ENCODE results near the gene ENOX2. TPM values are rescaled to one million over a fixed set of nuclear protein-coding genes. Genes with fewer than 3 reads are reported as not detected.

The ENOX2 gene
- total and polyA plus RNA-seq, 2 experiments from 2014 or later, result 16.0 to 34.0 TPM

DNA sequence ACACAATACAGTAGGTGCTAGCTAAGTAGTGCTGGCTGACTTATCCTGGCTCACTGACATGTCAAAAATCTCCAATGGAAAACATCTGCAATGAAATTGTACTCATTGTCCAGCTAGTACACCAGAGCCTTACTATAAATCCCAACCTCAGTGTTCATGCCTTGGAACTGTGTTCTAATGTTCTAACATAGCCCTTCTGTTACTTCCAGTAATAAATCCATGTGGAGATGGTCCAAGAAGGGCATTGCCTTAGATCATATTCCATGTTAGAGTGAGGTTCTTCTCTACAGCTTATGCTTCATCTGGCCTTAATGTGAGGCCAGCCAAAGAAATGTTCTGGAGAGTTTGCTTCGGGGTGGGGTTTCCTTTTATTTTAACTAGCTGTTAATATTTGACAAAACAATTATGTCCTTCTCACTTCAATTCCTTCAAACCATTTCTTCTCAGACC lies 25.1 kb downstream of the ENOX2 start:
- Histone ChIP-seq H3K4me3 (no peak overlapping the region), H3K27me3 (no peaks in the 10 kb centered on the region), H3K9me3 (ENCODE audit: low read depth) (no peaks in the 10 kb centered on the region), H3K4me1 (ENCODE audit: low read depth) (peaks cover 25% of the 10 kb centered on the region), H3K36me3 (no peaks in the 10 kb centered on the region), H3K27ac (no peak overlapping the region)
- TF ChIP-seq, protein P1, sequence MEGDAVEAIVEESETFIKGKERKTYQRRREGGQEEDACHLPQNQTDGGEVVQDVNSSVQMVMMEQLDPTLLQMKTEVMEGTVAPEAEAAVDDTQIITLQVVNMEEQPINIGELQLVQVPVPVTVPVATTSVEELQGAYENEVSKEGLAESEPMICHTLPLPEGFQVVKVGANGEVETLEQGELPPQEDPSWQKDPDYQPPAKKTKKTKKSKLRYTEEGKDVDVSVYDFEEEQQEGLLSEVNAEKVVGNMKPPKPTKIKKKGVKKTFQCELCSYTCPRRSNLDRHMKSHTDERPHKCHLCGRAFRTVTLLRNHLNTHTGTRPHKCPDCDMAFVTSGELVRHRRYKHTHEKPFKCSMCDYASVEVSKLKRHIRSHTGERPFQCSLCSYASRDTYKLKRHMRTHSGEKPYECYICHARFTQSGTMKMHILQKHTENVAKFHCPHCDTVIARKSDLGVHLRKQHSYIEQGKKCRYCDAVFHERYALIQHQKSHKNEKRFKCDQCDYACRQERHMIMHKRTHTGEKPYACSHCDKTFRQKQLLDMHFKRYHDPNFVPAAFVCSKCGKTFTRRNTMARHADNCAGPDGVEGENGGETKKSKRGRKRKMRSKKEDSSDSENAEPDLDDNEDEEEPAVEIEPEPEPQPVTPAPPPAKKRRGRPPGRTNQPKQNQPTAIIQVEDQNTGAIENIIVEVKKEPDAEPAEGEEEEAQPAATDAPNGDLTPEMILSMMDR (IDR thresholded peaks at IDR 0.05; ENCODE audit: low read depth, low read length), result no peak
- no peak for DNase-seq (ENCODE audit: low read depth in 1 of 2, low spot score in 1 of 2)

DNA sequence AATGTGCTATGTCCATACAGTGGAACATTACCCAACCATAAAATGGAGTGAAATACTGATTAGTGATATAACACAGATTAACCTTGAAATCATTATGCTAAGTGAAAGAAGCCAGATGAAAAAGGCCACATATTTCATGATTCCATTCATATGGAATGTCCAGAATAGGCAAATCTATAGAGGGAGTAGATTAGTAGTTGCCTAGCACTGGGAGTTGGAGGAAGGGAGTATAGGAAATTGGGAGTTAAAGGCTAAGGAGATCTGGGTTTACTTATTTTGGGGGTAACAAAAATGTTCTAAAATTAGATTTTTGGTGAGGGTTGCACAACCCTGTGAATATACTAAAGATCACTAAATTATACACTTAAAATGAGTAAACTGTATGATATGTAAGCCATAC lies 26.8 kb downstream of the ENOX2 start:
- peaks cover 14% of the 10 kb centered on the region for H3K4me1 ChIP-seq (ENCODE audit: low read depth)

DNA sequence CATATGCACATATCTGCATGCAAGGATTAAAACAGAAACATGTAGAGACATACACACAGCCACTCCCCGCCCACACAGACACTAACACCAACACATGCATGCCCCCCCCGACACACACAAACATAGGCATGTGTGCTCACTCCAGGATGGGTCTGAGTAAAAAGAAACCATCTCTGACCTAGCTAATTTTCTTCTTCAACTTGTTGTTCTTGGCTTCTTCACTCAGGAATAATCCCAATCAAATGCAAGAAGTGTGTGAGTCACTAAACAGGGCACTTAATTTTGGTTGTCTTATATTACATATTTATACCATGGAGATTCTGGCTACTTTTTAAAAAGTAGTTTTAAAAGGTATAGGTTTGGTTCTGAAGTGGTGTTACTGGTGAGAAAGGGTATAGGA lies 28.3 kb downstream of the ENOX2 start:
- H3K4me3 ChIP-seq, result no peak overlapping the region
- H3K27me3 ChIP-seq, result no peaks in the 10 kb centered on the region
- peaks cover 6% of the 10 kb centered on the region for H3K4me1 ChIP-seq (ENCODE audit: low read depth)
- H3K9me3 ChIP-seq (ENCODE audit: low read depth), result no peaks in the 10 kb centered on the region
- H3K27ac ChIP-seq, result no peak overlapping the region
- no peak for DNase-seq (ENCODE audit: low read depth in 1 of 2, low spot score in 1 of 2)
- TF ChIP-seq, protein P1 (IDR thresholded peaks at IDR 0.05; ENCODE audit: low read depth, low read length), result no peak
- no peaks in the 10 kb centered on the region for H3K36me3 ChIP-seq

More for the DNA sequence above, 26.8 kb downstream of the ENOX2 start:
- Histone ChIP-seq H3K9me3 (ENCODE audit: low read depth) (no peaks in the 10 kb centered on the region), H3K36me3 (no peaks in the 10 kb centered on the region), H3K27me3 (no peaks in the 10 kb centered on the region), H3K4me3 (no peak overlapping the region), H3K27ac (no peak overlapping the region)
- TF ChIP-seq, protein P1 (IDR thresholded peaks at IDR 0.05; ENCODE audit: low read depth, low read length), result no peak
- DNase-seq (ENCODE audit: low read depth in 1 of 2, low spot score in 1 of 2), result no peak

DNA sequence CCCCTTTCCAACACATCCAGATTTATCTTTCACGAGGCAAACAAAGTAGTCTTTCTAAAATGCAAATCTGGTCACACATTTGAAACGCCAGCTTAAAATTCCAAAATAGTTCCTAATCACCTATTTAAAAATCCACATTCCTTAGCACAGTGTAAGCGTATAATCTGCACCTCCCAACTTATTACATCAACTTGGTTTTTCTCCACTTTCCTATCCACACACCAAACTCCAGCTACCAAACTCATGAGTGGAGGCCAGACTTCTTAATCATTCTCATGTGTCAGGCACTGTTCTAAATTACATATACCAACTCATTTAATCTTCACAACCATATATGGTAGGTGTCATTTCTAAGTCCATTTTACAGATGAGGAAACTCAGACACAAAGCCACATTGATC lies 33.8 kb downstream of the ENOX2 start:
- no peaks in the 10 kb centered on the region for H3K27me3 ChIP-seq
- TF ChIP-seq, protein P1 (IDR thresholded peaks at IDR 0.05; ENCODE audit: low read depth, low read length), result no peak
- H3K4me1 ChIP-seq (ENCODE audit: low read depth), result no peaks in the 10 kb centered on the region
- H3K9me3 ChIP-seq (ENCODE audit: low read depth), result no peaks in the 10 kb centered on the region
- no peaks in the 10 kb centered on the region for H3K36me3 ChIP-seq
- no peak for DNase-seq (ENCODE audit: low read depth in 1 of 2, low spot score in 1 of 2)
- no peak overlapping the region for H3K27ac ChIP-seq
- H3K4me3 ChIP-seq, result no peak overlapping the region

DNA sequence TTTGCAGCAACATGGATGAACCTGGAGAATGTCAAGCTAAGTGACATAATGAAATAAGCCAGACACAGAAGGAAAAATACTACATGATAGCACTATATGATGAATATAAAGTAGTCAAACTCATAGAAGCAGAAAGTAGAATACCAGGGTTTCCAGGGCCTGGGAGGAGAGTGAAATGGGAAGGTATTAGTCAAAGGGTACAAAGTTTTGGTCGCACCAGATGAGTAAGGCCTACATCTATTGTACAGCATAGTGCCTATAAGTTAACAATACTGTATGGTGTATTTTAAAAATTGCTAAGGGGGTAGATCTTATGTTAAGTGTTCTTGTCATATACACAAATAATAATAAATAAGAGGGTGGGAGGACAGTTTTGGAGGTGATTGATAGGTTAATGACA lies 41.5 kb downstream of the ENOX2 start:
- peaks cover 7% of the 10 kb centered on the region for H3K4me1 ChIP-seq (ENCODE audit: low read depth)
- H3K27ac ChIP-seq, result no peak overlapping the region
- no peak for DNase-seq (ENCODE audit: low read depth in 1 of 2, low spot score in 1 of 2)
- H3K9me3 ChIP-seq (ENCODE audit: low read depth), result no peaks in the 10 kb centered on the region
- no peak overlapping the region for H3K4me3 ChIP-seq
- H3K36me3 ChIP-seq, result no peaks in the 10 kb centered on the region
- H3K27me3 ChIP-seq, result no peaks in the 10 kb centered on the region
- TF ChIP-seq, protein P1 (IDR thresholded peaks at IDR 0.05; ENCODE audit: low read depth, low read length), result no peak

DNA sequence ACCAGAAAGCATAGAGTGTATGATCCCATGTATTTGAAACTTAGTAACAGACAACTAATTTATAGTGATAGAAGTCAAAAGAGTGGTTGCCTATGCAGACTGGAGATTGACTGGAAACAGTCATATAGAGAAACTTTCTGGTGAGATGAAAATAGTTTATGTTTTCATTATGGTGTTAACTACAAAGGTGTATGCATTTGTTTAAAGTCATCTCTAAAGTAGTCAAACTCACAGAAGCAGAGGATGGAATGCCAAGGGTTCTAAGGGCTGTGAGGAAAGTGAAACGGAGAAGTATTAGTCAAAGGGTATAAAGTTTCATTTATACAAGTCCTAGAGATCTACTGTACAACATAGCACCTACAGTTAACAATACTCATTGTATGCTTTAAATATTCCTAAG lies 45.8 kb downstream of the ENOX2 start:
- H3K4me3 ChIP-seq, result no peak overlapping the region
- H3K9me3 ChIP-seq (ENCODE audit: low read depth), result no peaks in the 10 kb centered on the region
- DNase-seq (ENCODE audit: low read depth in 1 of 2, low spot score in 1 of 2), result no peak
- peaks cover 7% of the 10 kb centered on the region for H3K4me1 ChIP-seq (ENCODE audit: low read depth)
- TF ChIP-seq, protein P1 (IDR thresholded peaks at IDR 0.05; ENCODE audit: low read depth, low read length), result no peak
- no peaks in the 10 kb centered on the region for H3K36me3 ChIP-seq
- H3K27me3 ChIP-seq, result no peaks in the 10 kb centered on the region
- no peak overlapping the region for H3K27ac ChIP-seq
